GM21390 (cell line): Measurements from ENCODE around the gene ATOX1.
"Not testable (repeated sequence)": the region's sequence is repeated elsewhere in the genome, so short reads cannot be mapped to it uniquely, and the experiment has no call there.

ENCODE experiments used
- ATAC-seq: cut with Tn5 transposase; IDR thresholded peaks from one replicate; pipeline ENCODE4 v1.9.1; 2021; ENCODE audit not compliant: unreplicated experiment

Gene ATOX1

GRCh38 chr5:151734064-151734408 is 24.4 kb downstream of the ATOX1 start:
- ATAC-seq, result no peak

GRCh38 chr5:151733358-151734063 is 24.9 kb downstream of the ATOX1 start:
- ATAC-seq, result no peak

GRCh38 chr5:151730381-151730780 is 28.1 kb downstream of the ATOX1 start:
- ATAC-seq, result no peak

- not testable (repeated sequence) for ATAC-seq
These were observed 28.8 kb downstream of the ATOX1 start for GRCh38 chr5:151729597-151729996.

GRCh38 chr5:151724360-151724759 is 34.1 kb downstream of the ATOX1 start:
- ATAC-seq, result no peak

GRCh38 chr5:151722546-151722945 is 35.9 kb downstream of the ATOX1 start:
- no peak for ATAC-seq

- peak; percentile 16 for ATAC-seq
These were observed 36.5 kb downstream of the ATOX1 start for GRCh38 chr5:151721812-151722391.

GRCh38 chr5:151721087-151721646 is 37.3 kb downstream of the ATOX1 start:
- peak; percentile 85 for ATAC-seq

GRCh38 chr5:151720215-151720614 is 38.2 kb downstream of the ATOX1 start:
- no peak for ATAC-seq

GRCh38 chr5:151719228-151720000 is 39.0 kb downstream of the ATOX1 start:
- no peak for ATAC-seq

GRCh38 chr5:151718646-151719045 is 39.8 kb downstream of the ATOX1 start:
- ATAC-seq, result no peak

GRCh38 chr5:151718153-151718552 is 40.3 kb downstream of the ATOX1 start:
- ATAC-seq, result no peak

- ATAC-seq, result no peak
These were observed 41.0 kb downstream of the ATOX1 start for GRCh38 chr5:151717416-151717815.

GRCh38 chr5:151709109-151709735 is 49.2 kb downstream of the ATOX1 start:
- ATAC-seq, result no peak

- ATAC-seq, result no peak
These were observed 50.3 kb downstream of the ATOX1 start for GRCh38 chr5:151708126-151708525.

- no peak for ATAC-seq
These were observed 50.9 kb downstream of the ATOX1 start for GRCh38 chr5:151707567-151707966.

- no peak for ATAC-seq
These were observed 51.5 kb downstream of the ATOX1 start for GRCh38 chr5:151706906-151707305.

GRCh38 chr5:151703780-151704179 is 54.7 kb downstream of the ATOX1 start:
- no peak for ATAC-seq

GRCh38 chr5:151703227-151703626 is 55.2 kb downstream of the ATOX1 start:
- peak; percentile 89 for ATAC-seq

- peak; percentile 60 for ATAC-seq
These were observed 57.6 kb downstream of the ATOX1 start for GRCh38 chr5:151700820-151701219.

GRCh38 chr5:151700296-151700695 is 58.1 kb downstream of the ATOX1 start:
- no peak for ATAC-seq
